Thyroid gland (tissue), 4 donors: ENCODE results near the gene TBC1D22A. TPM values are rescaled to one million over a fixed set of nuclear protein-coding genes. Genes with fewer than 3 reads are reported as not detected.

Experiments used
- DNase-seq, 2 donors: peaks; one replicate each; pipeline ENCODE4 v3.0.0-alpha.2; 2019
- H3K27ac ChIP-seq, 3 donors: fragments of 200-600 bp; sonication (generic); 1 replicate in 2 of 3; 2 replicates in 1 of 3; pipeline ENCODE4 v1.5.1; 2016 to 2019; ENCODE audit warnings: mild to moderate bottlenecking in 1 of 3, moderate library complexity in 1 of 3
- H3K27me3 ChIP-seq: fragments of 200-600 bp; sonication (generic); one replicate; pipeline ENCODE4 v1.5.1; 2019
- H3K36me3 ChIP-seq, 2 donors: fragments of 200-600 bp; sonication (generic); one replicate each; pipeline ENCODE4 v1.5.1; 2016 to 2019
- H3K4me1 ChIP-seq, 2 donors: fragments of 200-600 bp; sonication (generic); one replicate each; pipeline ENCODE4 v1.5.1; 2017 to 2019
- H3K4me3 ChIP-seq, 3 donors: fragments of 200-600 bp; sonication (generic); replicated peaks in 1 of 3; 1 replicate in 2 of 3; 2 replicates in 1 of 3; pipeline ENCODE4 v1.5.1; 2016; ENCODE audit warnings: mild to moderate bottlenecking in 1 of 3
- H3K9me3 ChIP-seq: fragments of 200-600 bp; sonication (generic); one replicate; pipeline ENCODE4 v1.5.1; 2017
- POLR2A ChIP-seq, 2 donors: fragments of 450-650 bp; IDR thresholded peaks; one replicate each; pipeline ENCODE4 v1.6.1; 2017; ENCODE audit warnings: antibody characterized with exemption in 2 of 2, mild to moderate bottlenecking in 2 of 2, moderate library complexity in 1 of 2
- WGBS, 2 donors: methylation state at CpG; one replicate each; pipeline ENCODE4 v1.1.5; 2017; 5-methylcytosine and 5-hydroxymethylcytosine counted together
- intact Hi-C: fragments of 100-400 bp; cut with DNase I; formaldehyde crosslinking; loops from one replicate; pipeline ENCODE4 v1.15.1; 2023
- total RNA-seq, 4 donors: library from RNA; depleted of rRNA; stranded (reverse); fragments of >200 nt; gene quantifications; one replicate each; pipeline ENCODE4 v1.2.3, GENCODE V29; 2016
- TF ChIP-seq, protein P1 (sequence below), 6 experiments: fragments of 200-600 bp in 3 of 6; fragments of 450-650 bp in 3 of 6; sonication (generic) in 3 of 6; IDR thresholded peaks; one replicate each; pipeline ENCODE4 v1.5.1; 2016 to 2019; ENCODE audit warnings: antibody characterized with exemption in 6 of 6, mild to moderate bottlenecking in 2 of 6, inconsistent platforms in 1 of 6, moderate library complexity in 1 of 6

TBC1D22A gene
- total RNA-seq, 4 donors from 2014 or later, result 26.7 to 34.6 (median 33.2) TPM

DNA sequence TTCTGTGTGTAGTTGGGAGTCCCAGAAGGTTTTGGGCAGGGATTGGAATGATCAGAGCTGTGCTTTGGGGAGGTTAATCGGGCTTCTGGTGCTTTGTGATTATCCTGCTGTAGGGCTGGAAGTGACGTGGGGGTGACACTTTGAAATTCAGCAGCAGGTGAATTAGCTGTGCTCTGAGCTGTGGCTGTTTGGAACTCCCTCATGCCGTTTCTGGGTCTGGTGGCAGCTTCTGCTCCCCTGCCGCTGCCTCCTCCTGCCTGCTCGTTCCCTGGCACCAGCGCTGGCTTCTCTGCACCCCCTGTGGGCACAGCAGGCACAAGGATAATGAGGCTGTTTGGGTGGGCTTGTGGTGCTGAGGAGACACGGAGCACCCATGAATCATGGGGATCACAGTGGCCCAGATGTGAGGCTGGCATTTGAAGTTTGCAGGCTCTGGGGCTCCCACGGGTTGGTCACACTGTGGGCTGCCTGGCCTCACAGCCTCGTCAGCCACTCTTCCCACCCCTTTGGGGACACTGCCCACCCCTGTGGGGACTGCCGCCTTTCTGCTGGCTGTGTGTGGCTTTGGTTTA lies 49.7 kb downstream of the TBC1D22A start:
- TF ChIP-seq, protein P1, sequence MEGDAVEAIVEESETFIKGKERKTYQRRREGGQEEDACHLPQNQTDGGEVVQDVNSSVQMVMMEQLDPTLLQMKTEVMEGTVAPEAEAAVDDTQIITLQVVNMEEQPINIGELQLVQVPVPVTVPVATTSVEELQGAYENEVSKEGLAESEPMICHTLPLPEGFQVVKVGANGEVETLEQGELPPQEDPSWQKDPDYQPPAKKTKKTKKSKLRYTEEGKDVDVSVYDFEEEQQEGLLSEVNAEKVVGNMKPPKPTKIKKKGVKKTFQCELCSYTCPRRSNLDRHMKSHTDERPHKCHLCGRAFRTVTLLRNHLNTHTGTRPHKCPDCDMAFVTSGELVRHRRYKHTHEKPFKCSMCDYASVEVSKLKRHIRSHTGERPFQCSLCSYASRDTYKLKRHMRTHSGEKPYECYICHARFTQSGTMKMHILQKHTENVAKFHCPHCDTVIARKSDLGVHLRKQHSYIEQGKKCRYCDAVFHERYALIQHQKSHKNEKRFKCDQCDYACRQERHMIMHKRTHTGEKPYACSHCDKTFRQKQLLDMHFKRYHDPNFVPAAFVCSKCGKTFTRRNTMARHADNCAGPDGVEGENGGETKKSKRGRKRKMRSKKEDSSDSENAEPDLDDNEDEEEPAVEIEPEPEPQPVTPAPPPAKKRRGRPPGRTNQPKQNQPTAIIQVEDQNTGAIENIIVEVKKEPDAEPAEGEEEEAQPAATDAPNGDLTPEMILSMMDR (IDR thresholded peaks at IDR 0.05), result no peak
- TF ChIP-seq POLR2A (IDR thresholded peaks at IDR 0.05), result no peak
- no peaks in the 10 kb centered on the region for H3K9me3 ChIP-seq
- H3K4me3 ChIP-seq, result no peak overlapping the region
- intact Hi-C loops, result no loop called here
- no peaks in the 10 kb centered on the region for H3K27me3 ChIP-seq
- no peaks in the 10 kb centered on the region for H3K36me3 ChIP-seq
- peaks cover 17 to 22% of the 10 kb centered on the region in 2 donors for H3K4me1 ChIP-seq
- no peak for DNase-seq
- WGBS, 2 donors, result 86 to 87% methylated on average over 5 to 10 of the region's 10 CpGs
- H3K27ac ChIP-seq, result no peak overlapping the region

DNA sequence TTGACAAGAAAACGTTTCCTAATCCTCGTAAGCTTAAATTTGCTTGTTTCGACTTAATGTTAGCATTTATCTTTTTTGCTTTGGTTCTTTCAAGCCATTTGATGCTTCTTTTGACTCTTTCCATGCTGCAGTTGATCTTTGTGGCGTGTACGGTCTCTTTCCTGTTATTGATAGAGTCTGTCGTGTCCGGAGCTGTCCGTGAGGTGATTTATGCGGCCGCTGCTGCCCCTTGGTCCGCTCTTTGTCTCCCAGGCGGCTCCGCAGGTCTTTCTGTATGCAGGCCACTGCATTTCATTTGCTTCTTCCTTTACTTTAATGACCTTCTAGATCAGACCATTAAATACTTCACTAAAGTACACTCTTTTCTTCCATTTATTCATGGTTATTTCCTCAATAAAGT lies 50.3 kb downstream of the TBC1D22A start:
- intact Hi-C loops, result no loop called here
- Histone ChIP-seq H3K36me3 (no peaks in the 10 kb centered on the region), H3K4me3 (no peak overlapping the region), H3K9me3 (no peaks in the 10 kb centered on the region), H3K27me3 (no peaks in the 10 kb centered on the region), H3K4me1 (peaks cover 17 to 22% of the 10 kb centered on the region in 2 donors), H3K27ac (no peak overlapping the region)
- TF ChIP-seq, protein P1 (IDR thresholded peaks at IDR 0.05), result no peak
- TF ChIP-seq POLR2A (IDR thresholded peaks at IDR 0.05), result no peak
- DNase-seq, result no peak
- WGBS, 2 donors, result 85 to 91% methylated on average over 13 of the region's 13 CpGs

DNA sequence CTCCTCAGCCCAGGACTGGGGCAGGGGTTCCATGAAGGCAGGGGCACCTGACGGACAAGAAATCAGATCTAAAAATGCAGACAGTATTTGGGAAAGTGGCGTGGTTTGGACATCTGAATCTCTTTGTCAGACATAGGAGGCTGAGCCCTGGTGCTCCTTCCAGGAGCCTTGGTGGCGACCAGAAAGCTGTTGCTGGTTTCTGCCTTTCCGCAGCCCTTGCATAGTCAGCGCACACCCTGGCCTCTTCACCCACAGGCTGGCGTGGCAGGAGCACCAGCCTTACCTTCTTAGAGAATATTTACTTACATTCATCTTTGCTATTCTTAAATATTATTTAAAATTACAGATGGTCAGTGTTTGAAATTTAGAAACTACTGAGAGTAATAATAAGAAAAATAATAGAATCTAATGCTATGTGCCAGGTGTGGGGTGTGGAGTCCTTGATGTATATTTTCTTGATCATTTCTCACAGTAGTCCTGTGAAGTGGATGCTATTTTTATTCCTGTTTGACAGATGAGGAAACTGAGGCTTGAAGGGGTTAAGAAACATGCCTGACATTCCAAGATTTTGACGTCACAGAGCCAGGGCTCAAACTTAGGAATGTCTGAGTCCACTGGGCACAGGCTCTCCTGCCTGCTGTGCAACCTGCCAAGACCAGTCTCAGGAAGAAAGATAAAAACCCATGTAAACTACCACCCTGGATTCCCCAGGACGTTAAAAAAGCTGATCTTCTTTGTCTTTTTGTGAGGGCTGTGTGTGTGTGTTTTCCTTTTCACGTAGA lies 51.6 kb downstream of the TBC1D22A start:
- intact Hi-C loops, result no loop called here
- no peaks in the 10 kb centered on the region for H3K9me3 ChIP-seq
- 80 to 81% methylated on average over 9 of the region's 9 CpGs for WGBS, 2 donors
- DNase-seq, result peak; percentile 34 to 56
- no peaks in the 10 kb centered on the region for H3K36me3 ChIP-seq
- H3K27me3 ChIP-seq, result no peaks in the 10 kb centered on the region
- peaks cover 17 to 22% of the 10 kb centered on the region in 2 donors for H3K4me1 ChIP-seq
- H3K27ac ChIP-seq, result peak overlapping the region in 2 of 3 donors; percentile 20 to 32
- no peak overlapping the region for H3K4me3 ChIP-seq
- TF ChIP-seq POLR2A (IDR thresholded peaks at IDR 0.05), result no peak
- TF ChIP-seq, protein P1 (IDR thresholded peaks at IDR 0.05), result no peak

DNA sequence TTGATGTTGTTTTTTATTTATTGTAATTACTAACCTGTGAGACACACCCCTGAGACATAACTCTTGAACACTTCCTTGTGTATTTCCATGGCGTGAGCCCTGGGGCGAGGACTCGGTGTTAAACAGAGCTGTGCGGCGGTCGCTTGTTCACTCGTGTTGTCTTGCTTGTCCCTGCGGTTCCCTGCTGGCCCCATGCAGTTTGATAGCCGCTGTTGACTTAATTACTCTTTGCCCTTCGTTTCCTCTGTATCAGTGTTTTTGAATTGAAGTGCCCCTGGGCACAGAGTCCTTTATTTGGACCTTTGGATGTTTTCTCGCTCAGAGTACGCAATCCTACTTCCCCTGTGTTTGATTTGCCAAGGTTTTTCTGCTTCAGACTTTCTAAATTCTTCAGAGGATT lies 52.7 kb downstream of the TBC1D22A start:
- Histone ChIP-seq H3K27me3 (no peaks in the 10 kb centered on the region), H3K9me3 (no peaks in the 10 kb centered on the region), H3K27ac (peak overlapping the region in 1 of 3 donors; percentile 18), H3K4me1 (peaks cover 17 to 22% of the 10 kb centered on the region in 2 donors), H3K4me3 (no peak overlapping the region), H3K36me3 (no peaks in the 10 kb centered on the region)
- intact Hi-C loops, result no loop called here
- no peak for TF ChIP-seq POLR2A (IDR thresholded peaks at IDR 0.05)
- TF ChIP-seq, protein P1 (IDR thresholded peaks at IDR 0.05), result no peak
- DNase-seq, result no peak
- 92 to 94% methylated on average over 12 of the region's 12 CpGs for WGBS, 2 donors

DNA sequence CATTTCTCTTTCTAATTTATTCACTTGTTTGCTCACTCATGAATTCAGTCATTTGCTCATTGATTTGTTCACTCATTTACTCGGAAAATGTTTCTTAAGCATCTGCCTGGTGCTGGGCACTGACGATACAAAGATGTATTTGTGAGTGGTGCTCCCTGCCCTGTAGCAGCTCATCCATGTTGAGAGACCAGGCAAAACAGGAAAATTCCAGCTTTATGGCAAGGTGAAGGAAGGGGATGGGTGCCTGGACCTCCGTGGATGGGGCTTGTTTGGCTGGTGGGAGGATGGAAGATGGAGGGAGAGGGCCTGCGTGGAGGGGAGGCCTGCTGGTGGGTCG lies 53.1 kb downstream of the TBC1D22A start:
- H3K9me3 ChIP-seq, result no peaks in the 10 kb centered on the region
- peak overlapping the region in 1 of 3 donors; percentile 18 for H3K27ac ChIP-seq
- no peak for TF ChIP-seq POLR2A (IDR thresholded peaks at IDR 0.05)
- TF ChIP-seq, protein P1 (IDR thresholded peaks at IDR 0.05), result no peak
- H3K4me1 ChIP-seq, result peaks cover 17 to 22% of the 10 kb centered on the region in 2 donors
- no peaks in the 10 kb centered on the region for H3K27me3 ChIP-seq
- no peaks in the 10 kb centered on the region for H3K36me3 ChIP-seq
- no peak for DNase-seq
- H3K4me3 ChIP-seq, result no peak overlapping the region
- WGBS, 2 donors, result 94 to 98% methylated on average over 5 of the region's 5 CpGs
- intact Hi-C loops, result no loop called here
